Measurements from ENCODE around the gene RAD51B.

The RAD51B gene

DNA sequence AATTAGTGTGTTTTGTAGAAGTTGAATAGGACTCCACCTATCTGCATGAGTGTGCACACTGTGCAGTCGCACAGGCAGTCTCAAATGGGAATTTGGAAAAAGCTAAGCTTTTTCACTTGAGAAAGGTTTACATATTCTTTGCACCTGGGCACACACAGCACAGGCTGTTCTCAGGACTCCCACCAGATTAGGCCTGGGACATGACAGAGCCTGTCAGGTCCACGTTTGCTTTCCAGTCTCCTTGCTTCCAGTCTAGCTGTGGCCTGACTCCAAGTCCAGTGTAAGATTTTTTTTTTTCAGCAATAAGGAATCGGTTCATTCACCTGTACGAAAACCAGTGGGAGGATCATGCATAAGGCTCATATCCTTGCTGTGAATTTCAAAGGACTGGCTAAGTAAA, 792.0 kb downstream of the RAD51B start:
- no peak for DNase-seq

- no peak for DNase-seq
Observed at GRCh38 chr14:68612049-68612448, 792.5 kb downstream of the RAD51B start.

DNA sequence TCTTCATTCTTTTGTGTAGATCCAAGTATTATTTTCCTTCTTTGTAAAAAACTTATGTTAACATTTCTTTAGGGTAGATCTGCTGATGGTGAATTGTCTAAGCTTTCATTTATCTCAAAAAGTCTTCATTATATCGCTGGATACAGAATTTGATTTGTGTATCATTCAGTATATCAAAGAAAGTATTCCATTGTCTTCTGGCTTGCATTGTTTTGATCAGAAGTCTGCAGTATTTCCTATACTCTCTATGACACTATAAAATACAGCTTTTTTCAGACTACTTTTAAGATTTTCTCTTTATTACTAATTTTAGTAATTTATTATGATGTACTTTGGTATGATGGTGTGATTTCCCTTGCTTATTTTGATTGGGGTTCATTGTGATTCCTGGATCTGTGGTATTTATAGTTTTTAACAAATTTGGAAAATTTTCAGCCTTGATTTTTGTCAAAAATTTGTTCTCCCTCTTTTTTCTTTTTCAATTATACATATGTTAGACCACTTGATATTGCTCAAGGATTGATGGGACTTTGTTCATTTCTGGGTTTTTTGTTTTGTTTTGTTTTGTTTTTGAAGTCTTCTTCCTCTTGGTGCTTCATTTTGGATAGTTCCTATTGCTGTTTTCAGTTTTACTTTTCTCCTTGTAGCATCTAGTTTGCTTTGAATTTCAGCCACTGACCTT, 796.8 kb downstream of the RAD51B start:
- no peak for DNase-seq

DNA sequence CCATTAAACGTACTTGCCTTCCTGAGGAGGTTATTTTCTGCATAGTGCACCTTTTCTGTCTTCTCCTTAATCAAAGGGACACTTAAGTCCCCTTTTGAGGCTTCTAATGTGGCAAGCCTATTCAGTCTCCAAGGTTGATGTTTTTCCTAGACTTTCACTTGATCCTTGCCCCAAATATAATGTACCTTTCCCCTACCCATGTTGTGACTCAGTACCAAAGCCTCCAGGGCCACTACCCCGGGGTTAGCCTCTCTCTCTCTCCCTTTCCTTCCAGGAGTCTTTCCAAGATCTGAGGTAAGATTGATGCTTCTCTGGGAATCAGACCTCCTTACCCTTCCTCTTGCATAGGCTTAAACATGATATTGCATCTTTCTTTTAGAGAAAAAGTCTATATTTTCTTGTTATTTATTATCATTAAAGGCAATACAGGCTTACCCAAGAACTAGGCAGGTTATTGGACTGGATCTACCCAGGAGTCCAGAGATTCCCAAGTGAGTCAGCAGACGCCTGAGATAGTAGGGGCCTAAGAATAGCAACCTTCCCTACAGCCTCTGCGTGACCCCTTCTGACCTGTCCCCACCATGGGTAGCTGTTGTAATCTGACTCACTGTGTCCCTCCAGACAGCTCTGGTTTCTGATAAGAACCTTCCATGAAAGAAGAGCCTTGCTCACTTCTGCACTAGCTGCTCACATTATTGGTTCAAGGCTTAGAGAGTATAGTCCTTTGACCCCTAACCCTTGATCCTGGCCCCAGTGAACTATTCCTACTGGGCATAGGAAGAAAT, 800.4 kb downstream of the RAD51B start:
- no peak for DNase-seq

GRCh38 chr14:68621400-68622365, 802.1 kb downstream of the RAD51B start:
- DNase-seq = no peak

GRCh38 chr14:68622856-68623255, 803.3 kb downstream of the RAD51B start:
- DNase-seq = no peak

DNA sequence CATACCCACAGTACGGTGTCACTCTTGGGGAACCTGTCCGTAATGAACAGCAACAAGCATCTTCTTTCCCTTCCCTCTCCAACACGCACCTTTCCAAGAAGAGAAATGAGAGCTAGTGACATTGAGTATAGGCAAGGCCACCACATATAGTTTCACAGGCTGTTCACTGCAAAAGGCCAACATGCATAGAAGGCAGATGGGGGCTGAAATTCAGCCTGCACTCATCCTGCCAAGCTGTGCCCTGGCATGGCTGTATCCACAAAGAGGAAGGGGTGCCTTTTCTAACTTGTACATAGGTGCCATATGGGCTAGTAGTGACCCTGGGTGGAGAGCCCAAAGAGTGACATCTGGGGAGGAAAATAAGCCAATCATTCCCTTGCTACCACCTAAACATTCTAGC, 803.7 kb downstream of the RAD51B start:
- DNase-seq = no peak

DNA sequence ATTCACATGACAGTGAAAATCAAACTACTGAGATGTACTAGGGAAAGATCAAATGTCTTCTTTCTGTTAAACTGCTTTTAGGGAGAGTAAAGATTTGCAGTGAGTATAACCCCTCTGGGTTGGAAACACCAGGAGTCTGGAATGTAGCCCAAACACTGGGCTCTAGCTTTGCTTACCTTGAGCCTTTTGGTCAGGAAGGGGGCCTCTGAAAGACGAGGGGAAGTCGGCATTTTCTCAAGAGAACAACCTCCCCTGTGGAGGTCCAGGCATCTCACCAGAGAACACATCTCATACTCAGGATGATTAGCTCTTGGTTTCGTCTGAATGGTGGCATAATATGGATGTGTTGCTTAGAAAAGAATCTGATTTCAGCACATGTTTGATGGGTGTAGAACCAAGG, 804.2 kb downstream of the RAD51B start:
- DNase-seq = no peak

DNA sequence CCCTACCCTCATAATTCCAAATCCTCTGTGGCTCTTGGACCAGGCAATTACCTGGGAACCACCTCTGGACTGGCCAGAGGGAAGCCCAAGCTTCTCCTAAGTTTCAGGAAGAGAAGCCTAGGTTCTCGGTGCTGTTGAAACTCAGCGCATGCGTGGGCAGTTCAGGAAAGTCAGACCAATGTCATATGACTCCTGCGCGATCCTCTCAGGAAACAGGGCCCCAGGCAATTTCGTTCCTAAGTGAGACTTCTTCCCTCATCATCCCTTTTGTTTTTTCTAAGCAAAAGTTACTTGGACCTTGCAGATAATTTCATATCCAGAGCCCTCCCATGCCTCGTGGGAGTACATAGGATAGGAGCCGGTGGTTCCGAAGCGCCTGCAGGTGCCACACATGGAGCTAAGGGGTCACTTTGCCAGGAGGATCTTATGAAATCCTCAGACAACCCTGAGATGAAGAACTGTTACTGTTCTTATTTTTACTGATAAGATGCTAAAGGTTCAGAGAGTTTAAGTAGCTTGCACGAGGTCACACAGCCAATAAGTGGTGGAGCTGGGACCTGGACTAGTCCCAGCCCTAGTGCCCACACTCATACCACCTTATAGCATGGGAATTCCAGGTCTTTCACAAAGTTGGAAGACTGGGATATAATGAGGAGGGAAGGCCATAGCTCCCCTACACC, 805.1 kb downstream of the RAD51B start:
- DNase-seq = no peak

GRCh38 chr14:68625366-68626090, 805.9 kb downstream of the RAD51B start:
- DNase-seq = no peak

DNA sequence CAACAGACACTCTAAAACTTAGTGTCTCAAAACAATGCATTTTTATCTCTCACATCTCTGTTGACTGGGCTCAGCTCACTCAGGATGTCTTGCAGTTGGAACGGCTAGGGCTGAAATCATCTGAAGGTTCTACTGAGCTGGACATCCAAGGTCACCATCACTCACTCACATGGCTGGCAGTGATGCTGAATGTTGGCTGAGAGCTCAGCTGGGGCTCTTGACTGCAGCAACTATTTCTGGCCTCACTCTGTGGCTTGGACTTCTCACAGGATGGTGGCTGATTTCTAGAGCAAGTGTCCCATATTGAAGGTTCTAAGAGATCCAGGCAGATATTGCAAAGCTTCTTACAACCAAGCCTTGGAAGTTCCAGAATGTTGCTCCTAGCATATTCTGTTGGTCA, 806.8 kb downstream of the RAD51B start:
- no peak for DNase-seq

- no peak for DNase-seq
Observed at GRCh38 chr14:68627050-68627867, 807.7 kb downstream of the RAD51B start.

DNA sequence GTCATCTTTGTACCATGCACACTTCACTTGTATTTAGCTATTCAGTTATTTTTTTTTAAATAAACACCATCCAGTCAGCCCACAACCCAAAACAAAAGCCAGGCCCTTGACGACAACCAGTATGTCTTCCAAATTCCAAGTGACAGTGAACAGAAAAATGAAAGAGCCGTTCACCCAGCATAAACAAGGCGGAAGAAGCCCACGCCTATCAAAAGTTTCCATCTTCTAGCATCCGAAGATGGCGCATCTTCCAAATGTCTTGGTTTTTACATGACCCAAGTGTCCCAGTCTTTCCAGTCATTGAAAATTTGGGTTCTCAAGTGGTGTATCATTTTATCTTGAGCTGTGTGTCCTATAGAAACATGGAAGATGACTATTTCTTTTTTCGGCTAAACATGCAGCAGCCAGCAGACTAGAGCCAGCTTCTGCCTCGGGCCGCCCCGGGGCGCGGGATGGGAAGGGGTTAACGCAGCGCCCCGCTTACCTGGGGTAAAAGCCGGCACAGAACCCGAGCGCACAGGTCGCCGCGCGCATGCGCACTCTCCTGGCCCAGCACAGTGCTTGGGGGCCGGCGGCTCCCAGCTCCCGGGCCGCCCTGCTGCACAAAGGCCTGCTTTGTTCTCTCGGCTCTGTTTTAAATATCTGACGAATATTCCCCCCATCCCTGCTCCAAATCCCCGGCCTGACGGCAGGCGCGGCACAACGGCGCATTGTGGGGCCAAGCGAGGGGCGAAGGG, 808.5 kb downstream of the RAD51B start:
- DNase-seq = no peak

- no peak for DNase-seq
Observed at GRCh38 chr14:68628605-68629310, 809.2 kb downstream of the RAD51B start.

DNA sequence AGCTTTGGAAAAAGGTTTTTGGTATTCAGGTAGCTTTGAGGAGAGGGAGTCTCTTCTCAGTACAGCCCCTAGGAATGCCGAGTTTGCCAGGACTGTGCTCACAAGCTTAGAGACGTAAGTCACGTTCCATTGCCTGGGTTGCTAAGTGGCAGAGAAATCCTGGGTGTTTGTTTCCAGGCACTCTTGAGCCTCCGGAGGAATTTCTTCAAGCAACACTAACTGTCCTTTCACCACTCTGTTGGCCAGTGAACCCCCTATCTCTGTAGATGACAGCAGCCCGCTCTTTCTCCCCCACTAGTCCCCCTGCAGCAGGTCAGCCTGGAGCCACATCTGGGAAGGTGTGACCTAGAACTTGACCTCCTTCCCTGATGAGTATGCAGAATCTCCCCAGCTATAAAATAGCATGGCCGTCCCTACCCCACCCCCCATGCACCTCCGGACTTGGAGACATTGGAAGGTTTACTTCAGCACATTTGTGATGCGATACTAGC, 810.5 kb downstream of the RAD51B start:
- DNase-seq = no peak

DNA sequence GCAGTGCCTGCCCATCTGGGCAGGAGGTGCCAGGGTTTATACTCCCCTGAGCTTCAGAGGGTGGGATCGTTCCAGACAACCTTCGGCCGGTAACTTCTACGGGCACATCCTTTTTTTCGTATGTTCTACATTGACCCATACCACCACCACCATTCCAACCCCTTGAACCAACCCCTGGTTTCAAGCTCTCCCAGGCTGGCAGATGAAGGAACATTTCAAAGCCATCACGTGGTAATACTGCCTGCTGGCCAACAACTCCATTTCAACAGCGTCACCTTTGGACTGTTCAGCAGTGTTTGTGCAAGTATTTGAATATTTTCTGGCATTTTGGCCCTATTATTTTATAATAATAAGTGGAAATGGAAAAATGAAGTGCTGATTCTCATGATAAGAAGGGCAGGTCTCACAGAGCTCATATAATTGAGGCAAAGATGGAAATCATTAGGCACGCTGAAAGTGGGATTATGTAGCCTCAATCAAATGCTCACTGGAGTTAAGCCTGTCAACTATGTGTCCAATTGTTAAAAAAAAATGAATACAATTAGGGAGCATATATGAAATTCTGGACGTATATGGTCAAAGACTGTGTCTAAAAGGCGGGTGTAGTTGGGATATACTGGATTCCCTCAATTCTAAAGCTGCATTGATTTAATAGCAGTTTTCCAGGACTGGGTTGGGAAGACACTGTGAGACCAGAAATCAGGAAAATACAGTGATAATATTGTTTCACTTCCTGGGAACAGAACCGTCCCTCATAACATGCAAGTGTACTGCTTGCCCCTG, 811.2 kb downstream of the RAD51B start:
- DNase-seq = no peak

DNA sequence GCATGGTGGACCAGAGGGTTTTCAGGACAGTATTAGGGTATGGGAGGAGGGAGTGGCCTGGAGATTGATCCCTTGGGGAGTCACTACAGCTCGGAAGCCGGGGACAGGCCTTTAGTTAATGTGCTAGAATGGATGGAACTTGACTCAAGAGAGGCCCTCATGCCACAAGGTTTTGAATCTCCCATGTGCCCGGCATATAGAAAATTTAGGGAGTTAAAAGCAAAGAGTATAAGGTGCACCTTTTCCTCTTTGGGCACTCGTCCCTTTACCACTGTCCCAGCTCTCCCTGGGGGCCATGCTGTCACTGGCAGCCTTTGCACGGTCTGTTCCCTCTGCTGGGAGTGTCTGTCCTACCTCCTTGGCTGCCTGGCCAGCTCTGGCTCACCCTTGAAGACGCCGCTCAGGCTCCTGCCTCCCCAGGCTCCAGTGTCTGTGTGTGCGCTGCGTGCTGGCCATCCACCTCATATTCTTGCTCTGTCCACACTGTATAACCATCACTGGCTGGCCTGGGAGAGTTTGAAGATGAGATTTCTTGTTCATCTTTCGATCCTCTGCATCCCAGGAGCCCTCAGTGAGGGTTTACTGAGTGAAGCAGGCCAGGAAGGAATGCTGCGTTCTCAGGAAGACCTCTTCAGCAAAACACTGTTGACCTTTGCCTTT, 811.9 kb downstream of the RAD51B start:
- no peak for DNase-seq
